GM18507 (cell line): ENCODE data around the gene CXXC5.

Source experiments
- DNase-seq: peaks from one replicate; pipeline ENCODE4 v3.0.0; 2011; ENCODE audit warnings: low read depth; ENCODE audit not compliant: insufficient read length; ENCODE audit errors: extremely low spot score
- FAIRE-seq: peaks from 2 replicates; lab custom pipeline; 2011; peaks lifted over from hg19 to GRCh38; lab: Jason Lieb, UNC

The CXXC5 gene

GRCh38 chr5:139688088-139688702 is 40.0 kb downstream of the CXXC5 start:
- FAIRE-seq = no peak
- DNase-seq = no peak

GRCh38 chr5:139688751-139689372 is 40.7 kb downstream of the CXXC5 start:
- no peak for FAIRE-seq
- DNase-seq = no peak

GRCh38 chr5:139689631-139690063 is 41.5 kb downstream of the CXXC5 start:
- FAIRE-seq (no peak), DNase-seq (no peak)

GRCh38 chr5:139690064-139690802 is 42.1 kb downstream of the CXXC5 start:
- no peak for DNase-seq
- peak; percentile 24 for FAIRE-seq

GRCh38 chr5:139690803-139691629 is 42.9 kb downstream of the CXXC5 start:
- FAIRE-seq = no peak

GRCh38 chr5:139692148-139692547 is 44.0 kb downstream of the CXXC5 start:
- FAIRE-seq (no peak), DNase-seq (no peak)

More at GRCh38 chr5:139690803-139691629, 42.9 kb downstream of the CXXC5 start:
- DNase-seq = no peak

GRCh38 chr5:139692679-139693308 is 44.6 kb downstream of the CXXC5 start:
- FAIRE-seq = no peak
- no peak for DNase-seq

- FAIRE-seq = no peak
Observed at GRCh38 chr5:139693676-139694364, 45.7 kb downstream of the CXXC5 start.

GRCh38 chr5:139694556-139695177 is 46.5 kb downstream of the CXXC5 start:
- no peak for FAIRE-seq
- DNase-seq = no peak

More at GRCh38 chr5:139693676-139694364, 45.7 kb downstream of the CXXC5 start:
- DNase-seq = no peak

GRCh38 chr5:139695178-139695573 is 47.0 kb downstream of the CXXC5 start:
- FAIRE-seq (no peak), DNase-seq (no peak)

- no peak for FAIRE-seq
- DNase-seq = no peak
Observed at GRCh38 chr5:139696167-139696893, 48.2 kb downstream of the CXXC5 start.

- no peak for FAIRE-seq
- DNase-seq = no peak
Observed at GRCh38 chr5:139696894-139697658, 48.9 kb downstream of the CXXC5 start.

GRCh38 chr5:139698490-139699146 is 50.5 kb downstream of the CXXC5 start:
- FAIRE-seq (no peak), DNase-seq (no peak)

- no peak for FAIRE-seq
- DNase-seq = no peak
Observed at GRCh38 chr5:139699351-139699750, 51.2 kb downstream of the CXXC5 start.

GRCh38 chr5:139700711-139701055 is 52.5 kb downstream of the CXXC5 start:
- no peak for DNase-seq
- FAIRE-seq = no peak

GRCh38 chr5:139701056-139701741 is 53.0 kb downstream of the CXXC5 start:
- FAIRE-seq (peak; percentile 15), DNase-seq (no peak)
